Testis (tissue), 3 donors: ENCODE results near the gene CAMK2D. TPM values are rescaled to one million over a fixed set of nuclear protein-coding genes. Genes with fewer than 3 reads are reported as not detected.

Source experiments
- DNase-seq: peaks from one replicate; pipeline ENCODE4 v3.0.0-alpha.2; 2019
- H3K27ac ChIP-seq, 2 donors: fragments of 200-600 bp; sonication (generic); one replicate each; pipeline ENCODE4 v1.5.1; 2019
- H3K27me3 ChIP-seq: fragments of 200-600 bp; sonication (generic); one replicate; pipeline ENCODE4 v1.5.1; 2019
- H3K36me3 ChIP-seq: fragments of 200-600 bp; sonication (generic); one replicate; pipeline ENCODE4 v1.5.1; 2017; ENCODE audit warnings: low read depth; ENCODE audit errors: missing control alignments
- H3K4me1 ChIP-seq: fragments of 200-600 bp; sonication (generic); one replicate; pipeline ENCODE4 v1.5.1; 2019
- H3K4me3 ChIP-seq, 2 donors: fragments of 200-600 bp; sonication (generic); one replicate each; pipeline ENCODE4 v1.5.1; 2017 to 2019
- H3K9me3 ChIP-seq: fragments of 200-600 bp; sonication (generic); one replicate; pipeline ENCODE4 v1.5.1; 2017
- POLR2A ChIP-seq: fragments of 450-650 bp; IDR thresholded peaks from one replicate; pipeline ENCODE4 v1.6.1; 2017; ENCODE audit warnings: antibody characterized with exemption, mild to moderate bottlenecking, moderate library complexity
- WGBS, 2 donors: methylation state at CpG; one replicate each; pipeline ENCODE4 v1.1.5; 2018; 5-methylcytosine and 5-hydroxymethylcytosine counted together
- intact Hi-C: fragments of 100-400 bp; cut with DNase I; formaldehyde crosslinking; loops from one replicate; pipeline ENCODE4 v1.15.1; 2023; ENCODE audit warnings: low total_unique reads
- polyA plus RNA-seq: library from polyadenylated mRNA; stranded (reverse); fragments of 350-450 nt; fragmentation: Illumina TruSeq; extraction: RNeasy Lipid Tissue Mini Kit (QIAGEN cat#74804); gene quantifications from one replicate; pipeline ENCODE4 v1.2.3, GENCODE V29; 2014; ENCODE audit warnings: low read depth, low replicate concordance; ENCODE audit not compliant: insufficient read depth
- total RNA-seq, 2 donors: library from RNA; depleted of rRNA; stranded (reverse); fragments of >200 nt; gene quantifications; one replicate each; pipeline ENCODE4 v1.2.3, GENCODE V29; 2016
- TF ChIP-seq, protein P1 (sequence below), 3 experiments: fragments of 450-650 bp in 2 of 3; fragments of 200-600 bp in 1 of 3; sonication (generic) in 1 of 3; IDR thresholded peaks; one replicate each; pipeline ENCODE4 v1.5.1; 2016 to 2019; ENCODE audit warnings: antibody characterized with exemption in 3 of 3, mild to moderate bottlenecking in 2 of 3, moderate library complexity in 1 of 3

CAMK2D gene
- total and polyA plus RNA-seq, 3 donors from 2014 or later: 31.2 to 88.1 (median 72.4) TPM

DNA sequence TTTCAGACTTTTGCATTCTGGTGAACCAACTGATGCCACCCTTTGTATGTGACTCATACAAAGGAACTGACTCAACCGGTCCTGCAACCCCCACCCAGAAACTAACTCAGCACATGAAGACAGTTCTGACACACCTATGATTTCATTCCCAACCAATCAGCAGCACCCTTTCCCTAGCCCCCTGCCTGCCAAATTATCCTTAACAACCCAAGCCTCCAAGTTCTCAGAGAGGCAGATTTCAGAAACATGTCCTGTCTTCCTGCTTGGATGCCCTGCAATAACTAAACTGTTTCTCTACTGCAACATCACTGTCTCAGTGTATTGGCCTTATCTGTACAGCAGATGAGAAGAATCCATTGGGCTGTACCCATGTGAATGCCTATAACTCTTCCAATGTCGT lies 284.7 kb downstream of the CAMK2D start:
- TF ChIP-seq POLR2A: no peak
- TF ChIP-seq, protein P1, sequence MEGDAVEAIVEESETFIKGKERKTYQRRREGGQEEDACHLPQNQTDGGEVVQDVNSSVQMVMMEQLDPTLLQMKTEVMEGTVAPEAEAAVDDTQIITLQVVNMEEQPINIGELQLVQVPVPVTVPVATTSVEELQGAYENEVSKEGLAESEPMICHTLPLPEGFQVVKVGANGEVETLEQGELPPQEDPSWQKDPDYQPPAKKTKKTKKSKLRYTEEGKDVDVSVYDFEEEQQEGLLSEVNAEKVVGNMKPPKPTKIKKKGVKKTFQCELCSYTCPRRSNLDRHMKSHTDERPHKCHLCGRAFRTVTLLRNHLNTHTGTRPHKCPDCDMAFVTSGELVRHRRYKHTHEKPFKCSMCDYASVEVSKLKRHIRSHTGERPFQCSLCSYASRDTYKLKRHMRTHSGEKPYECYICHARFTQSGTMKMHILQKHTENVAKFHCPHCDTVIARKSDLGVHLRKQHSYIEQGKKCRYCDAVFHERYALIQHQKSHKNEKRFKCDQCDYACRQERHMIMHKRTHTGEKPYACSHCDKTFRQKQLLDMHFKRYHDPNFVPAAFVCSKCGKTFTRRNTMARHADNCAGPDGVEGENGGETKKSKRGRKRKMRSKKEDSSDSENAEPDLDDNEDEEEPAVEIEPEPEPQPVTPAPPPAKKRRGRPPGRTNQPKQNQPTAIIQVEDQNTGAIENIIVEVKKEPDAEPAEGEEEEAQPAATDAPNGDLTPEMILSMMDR (IDR thresholded peaks at IDR 0.05): no peak
- WGBS, 2 donors: 89 to 93% methylated on average over 2 of the region's 2 CpGs

DNA sequence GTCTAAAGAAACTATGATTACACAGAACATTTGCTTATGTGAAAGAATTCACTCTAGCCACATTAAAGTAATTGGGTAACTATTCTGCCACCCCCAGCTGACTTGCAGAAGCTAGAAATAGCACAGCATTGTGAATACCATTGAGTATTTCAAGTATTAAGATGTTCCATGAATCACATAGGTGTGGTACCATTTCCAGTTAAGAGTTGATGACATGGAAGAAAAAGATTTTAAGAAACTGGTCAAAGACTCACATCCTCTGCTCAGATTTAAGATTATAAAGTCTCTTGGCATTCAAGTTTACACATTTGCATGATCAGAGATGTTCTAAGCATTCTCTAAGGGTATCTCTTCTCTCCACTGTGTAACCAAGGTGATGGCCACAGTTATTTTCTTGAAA lies 287.5 kb downstream of the CAMK2D start:
- no peak for TF ChIP-seq POLR2A
- TF ChIP-seq, protein P1 (IDR thresholded peaks at IDR 0.05): no peak
- Histone ChIP-seq H3K4me1 (no peaks in the 10 kb centered on the region), H3K36me3 (no peaks in the 10 kb centered on the region), H3K4me3 (no peak overlapping the region), H3K27ac (no peak overlapping the region), H3K27me3 (no peaks in the 10 kb centered on the region), H3K9me3 (no peaks in the 10 kb centered on the region)
- DNase-seq: no peak
- intact Hi-C loops: no loop called here

More for the DNA sequence above, 284.7 kb downstream of the CAMK2D start:
- no peak for DNase-seq
- intact Hi-C loops: no loop called here
- Histone ChIP-seq H3K9me3 (no peaks in the 10 kb centered on the region), H3K27me3 (no peaks in the 10 kb centered on the region), H3K27ac (no peak overlapping the region), H3K4me1 (no peaks in the 10 kb centered on the region), H3K36me3 (no peaks in the 10 kb centered on the region), H3K4me3 (no peak overlapping the region)

DNA sequence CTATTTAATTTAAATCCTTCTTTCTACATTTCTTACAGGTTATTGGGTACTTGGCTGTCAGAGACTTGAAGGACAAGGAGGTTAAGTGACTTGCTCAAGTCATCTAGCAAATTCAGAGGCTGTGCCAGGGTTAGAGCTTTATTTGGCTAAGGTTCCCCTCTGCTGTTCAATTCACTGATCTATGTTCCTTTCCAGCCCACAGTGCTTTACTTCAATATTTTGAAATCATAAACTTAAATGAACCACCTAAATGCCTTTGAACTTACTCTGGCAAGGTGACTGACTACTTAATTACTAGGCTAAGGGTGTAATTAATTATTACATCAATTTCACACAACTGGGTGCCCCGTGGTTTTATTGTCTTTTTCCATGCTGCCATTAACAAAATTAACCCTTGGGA lies 288.7 kb downstream of the CAMK2D start:
- intact Hi-C loops: no loop called here
- WGBS, 2 donors: 63 to 67% methylated on average over 1 of the region's 1 CpG
- Histone ChIP-seq H3K36me3 (no peaks in the 10 kb centered on the region), H3K27ac (no peak overlapping the region), H3K27me3 (no peaks in the 10 kb centered on the region), H3K4me3 (no peak overlapping the region), H3K4me1 (peaks cover 9% of the 10 kb centered on the region), H3K9me3 (no peaks in the 10 kb centered on the region)
- no peak for TF ChIP-seq POLR2A
- TF ChIP-seq, protein P1 (IDR thresholded peaks at IDR 0.05): no peak
- DNase-seq: no peak

DNA sequence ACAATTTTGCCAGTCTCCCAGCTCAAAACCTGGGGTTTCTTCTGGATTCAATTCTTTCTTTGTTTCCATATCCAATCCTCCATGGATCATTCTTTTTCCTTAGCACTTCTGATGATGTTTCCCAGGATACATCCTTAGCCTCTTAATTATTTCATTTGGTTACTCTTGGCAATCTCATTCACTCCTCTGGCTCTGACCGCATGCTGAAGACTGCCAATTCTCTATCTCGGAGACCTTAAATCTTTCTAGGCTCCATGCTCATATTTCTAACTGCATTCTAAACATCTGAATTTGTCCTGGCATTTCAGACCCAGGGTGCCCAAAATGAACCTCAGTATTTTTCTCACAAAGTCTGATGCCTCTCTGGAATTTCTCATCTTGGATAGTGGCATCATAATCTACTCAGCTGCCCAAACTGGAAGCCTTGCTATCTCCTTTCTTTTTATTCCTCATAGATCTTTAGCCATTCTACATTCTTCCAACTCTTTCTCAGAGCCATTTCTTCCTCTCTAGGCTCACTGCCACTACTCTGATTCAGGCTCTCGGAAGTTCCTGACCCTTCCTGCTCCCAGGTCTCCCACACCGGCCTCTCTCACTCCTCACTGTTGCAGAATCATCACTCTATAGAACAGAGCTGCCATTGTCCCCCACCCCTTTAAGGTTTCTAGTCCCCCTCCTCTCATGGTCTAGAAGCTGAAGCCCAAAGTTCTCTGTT lies 290.2 kb downstream of the CAMK2D start:
- no peak overlapping the region for H3K4me3 ChIP-seq
- H3K4me1 ChIP-seq: peaks cover 9% of the 10 kb centered on the region

More for the DNA sequence above, 290.2 kb downstream of the CAMK2D start:
- H3K9me3 ChIP-seq: no peaks in the 10 kb centered on the region
- DNase-seq: no peak
- TF ChIP-seq POLR2A: no peak
- TF ChIP-seq, protein P1 (IDR thresholded peaks at IDR 0.05): no peak
- H3K27me3 ChIP-seq: no peaks in the 10 kb centered on the region
- intact Hi-C loops: no loop called here
- 63 to 78% methylated on average over 4 of the region's 4 CpGs for WGBS, 2 donors
- no peak overlapping the region for H3K27ac ChIP-seq
- H3K36me3 ChIP-seq: no peaks in the 10 kb centered on the region
